Measurements from ENCODE around the gene POLR2I.

DNA sequence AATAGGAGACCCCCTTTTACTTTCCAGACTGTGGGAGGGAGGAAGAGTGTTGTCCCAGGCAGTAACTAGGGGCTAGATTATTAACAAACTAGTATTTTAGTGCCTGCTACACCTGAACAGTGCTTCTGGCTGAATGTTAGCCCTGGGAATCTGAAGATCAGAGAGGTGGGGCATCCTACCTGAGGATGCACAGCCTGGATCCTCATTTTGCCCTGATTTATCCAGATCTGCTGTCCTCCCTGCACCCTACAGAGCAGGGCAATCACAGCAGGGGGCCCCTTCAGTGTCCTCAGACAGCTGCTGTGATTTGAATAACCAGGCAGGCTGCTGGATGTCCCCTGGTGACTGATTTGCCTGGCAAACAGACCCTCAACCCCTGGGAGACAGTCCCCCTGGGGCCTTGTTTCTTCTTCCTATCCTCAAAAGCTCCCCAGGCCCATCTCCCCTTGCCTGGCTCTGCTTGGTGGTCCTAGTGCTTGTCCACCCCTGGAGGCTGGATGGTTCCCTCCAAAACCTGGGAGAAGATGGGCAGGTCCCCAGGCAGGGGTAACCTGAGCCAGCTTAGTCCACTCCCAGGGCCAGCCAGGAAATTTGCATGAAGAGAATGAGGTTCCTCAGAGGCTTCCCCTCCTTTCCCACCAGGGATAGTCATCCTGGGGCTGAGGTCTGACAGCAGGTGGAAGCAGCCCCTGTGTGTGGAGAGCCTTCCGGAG is 4.0 kb downstream of the POLR2I start, which contains the start of gene OVOL3:
- TF ChIP-seq, protein P1, sequence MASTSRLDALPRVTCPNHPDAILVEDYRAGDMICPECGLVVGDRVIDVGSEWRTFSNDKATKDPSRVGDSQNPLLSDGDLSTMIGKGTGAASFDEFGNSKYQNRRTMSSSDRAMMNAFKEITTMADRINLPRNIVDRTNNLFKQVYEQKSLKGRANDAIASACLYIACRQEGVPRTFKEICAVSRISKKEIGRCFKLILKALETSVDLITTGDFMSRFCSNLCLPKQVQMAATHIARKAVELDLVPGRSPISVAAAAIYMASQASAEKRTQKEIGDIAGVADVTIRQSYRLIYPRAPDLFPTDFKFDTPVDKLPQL (IDR thresholded peaks at IDR 0.05; ENCODE audit: extremely low read depth, insufficient read length): no peak
- TF ChIP-seq ZNF146 (CRISPR knock-in tag; IDR thresholded peaks at IDR 0.05; ENCODE audit: unreplicated experiment): no peak
- TF ChIP-seq STAT5B (CRISPR knock-in tag; IDR thresholded peaks at IDR 0.05): no peak
- no peak for TF ChIP-seq TARDBP (IDR thresholded peaks at IDR 0.05)
- TF ChIP-seq, protein P2, sequence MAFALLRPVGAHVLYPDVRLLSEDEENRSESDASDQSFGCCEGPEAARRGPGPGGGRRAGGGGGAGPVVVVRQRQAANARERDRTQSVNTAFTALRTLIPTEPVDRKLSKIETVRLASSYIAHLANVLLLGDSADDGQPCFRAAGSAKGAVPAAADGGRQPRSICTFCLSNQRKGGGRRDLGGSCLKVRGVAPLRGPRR (CRISPR knock-in tag; IDR thresholded peaks at IDR 0.05): no peak
- no peak for TF ChIP-seq GABPA (tag; conservative IDR thresholded peaks at IDR 0.05; ENCODE audit: low read depth)
- TF ChIP-seq TEAD4 (IDR thresholded peaks at IDR 0.05; ENCODE audit: low read length): no peak
- no peak for TF ChIP-seq TEAD4 (CRISPR knock-in tag; IDR thresholded peaks at IDR 0.05; ENCODE audit: borderline replicate concordance)
- TF ChIP-seq, protein P3, sequence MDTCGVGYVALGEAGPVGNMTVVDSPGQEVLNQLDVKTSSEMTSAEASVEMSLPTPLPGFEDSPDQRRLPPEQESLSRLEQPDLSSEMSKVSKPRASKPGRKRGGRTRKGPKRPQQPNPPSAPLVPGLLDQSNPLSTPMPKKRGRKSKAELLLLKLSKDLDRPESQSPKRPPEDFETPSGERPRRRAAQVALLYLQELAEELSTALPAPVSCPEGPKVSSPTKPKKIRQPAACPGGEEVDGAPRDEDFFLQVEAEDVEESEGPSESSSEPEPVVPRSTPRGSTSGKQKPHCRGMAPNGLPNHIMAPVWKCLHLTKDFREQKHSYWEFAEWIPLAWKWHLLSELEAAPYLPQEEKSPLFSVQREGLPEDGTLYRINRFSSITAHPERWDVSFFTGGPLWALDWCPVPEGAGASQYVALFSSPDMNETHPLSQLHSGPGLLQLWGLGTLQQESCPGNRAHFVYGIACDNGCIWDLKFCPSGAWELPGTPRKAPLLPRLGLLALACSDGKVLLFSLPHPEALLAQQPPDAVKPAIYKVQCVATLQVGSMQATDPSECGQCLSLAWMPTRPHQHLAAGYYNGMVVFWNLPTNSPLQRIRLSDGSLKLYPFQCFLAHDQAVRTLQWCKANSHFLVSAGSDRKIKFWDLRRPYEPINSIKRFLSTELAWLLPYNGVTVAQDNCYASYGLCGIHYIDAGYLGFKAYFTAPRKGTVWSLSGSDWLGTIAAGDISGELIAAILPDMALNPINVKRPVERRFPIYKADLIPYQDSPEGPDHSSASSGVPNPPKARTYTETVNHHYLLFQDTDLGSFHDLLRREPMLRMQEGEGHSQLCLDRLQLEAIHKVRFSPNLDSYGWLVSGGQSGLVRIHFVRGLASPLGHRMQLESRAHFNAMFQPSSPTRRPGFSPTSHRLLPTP (IDR thresholded peaks at IDR 0.05; ENCODE audit: borderline replicate concordance, extremely low read depth, insufficient read length): no peak
- no peak for TF ChIP-seq POLR2G (IDR thresholded peaks at IDR 0.05; ENCODE audit: low read depth, low read length)
- TF ChIP-seq SIX5 (IDR thresholded peaks at IDR 0.05; ENCODE audit: borderline replicate concordance in 1 of 2, insufficient read depth in 1 of 2, low read depth in 1 of 2, low read length in 2 of 2): no peak
- TF ChIP-seq, protein P4, sequence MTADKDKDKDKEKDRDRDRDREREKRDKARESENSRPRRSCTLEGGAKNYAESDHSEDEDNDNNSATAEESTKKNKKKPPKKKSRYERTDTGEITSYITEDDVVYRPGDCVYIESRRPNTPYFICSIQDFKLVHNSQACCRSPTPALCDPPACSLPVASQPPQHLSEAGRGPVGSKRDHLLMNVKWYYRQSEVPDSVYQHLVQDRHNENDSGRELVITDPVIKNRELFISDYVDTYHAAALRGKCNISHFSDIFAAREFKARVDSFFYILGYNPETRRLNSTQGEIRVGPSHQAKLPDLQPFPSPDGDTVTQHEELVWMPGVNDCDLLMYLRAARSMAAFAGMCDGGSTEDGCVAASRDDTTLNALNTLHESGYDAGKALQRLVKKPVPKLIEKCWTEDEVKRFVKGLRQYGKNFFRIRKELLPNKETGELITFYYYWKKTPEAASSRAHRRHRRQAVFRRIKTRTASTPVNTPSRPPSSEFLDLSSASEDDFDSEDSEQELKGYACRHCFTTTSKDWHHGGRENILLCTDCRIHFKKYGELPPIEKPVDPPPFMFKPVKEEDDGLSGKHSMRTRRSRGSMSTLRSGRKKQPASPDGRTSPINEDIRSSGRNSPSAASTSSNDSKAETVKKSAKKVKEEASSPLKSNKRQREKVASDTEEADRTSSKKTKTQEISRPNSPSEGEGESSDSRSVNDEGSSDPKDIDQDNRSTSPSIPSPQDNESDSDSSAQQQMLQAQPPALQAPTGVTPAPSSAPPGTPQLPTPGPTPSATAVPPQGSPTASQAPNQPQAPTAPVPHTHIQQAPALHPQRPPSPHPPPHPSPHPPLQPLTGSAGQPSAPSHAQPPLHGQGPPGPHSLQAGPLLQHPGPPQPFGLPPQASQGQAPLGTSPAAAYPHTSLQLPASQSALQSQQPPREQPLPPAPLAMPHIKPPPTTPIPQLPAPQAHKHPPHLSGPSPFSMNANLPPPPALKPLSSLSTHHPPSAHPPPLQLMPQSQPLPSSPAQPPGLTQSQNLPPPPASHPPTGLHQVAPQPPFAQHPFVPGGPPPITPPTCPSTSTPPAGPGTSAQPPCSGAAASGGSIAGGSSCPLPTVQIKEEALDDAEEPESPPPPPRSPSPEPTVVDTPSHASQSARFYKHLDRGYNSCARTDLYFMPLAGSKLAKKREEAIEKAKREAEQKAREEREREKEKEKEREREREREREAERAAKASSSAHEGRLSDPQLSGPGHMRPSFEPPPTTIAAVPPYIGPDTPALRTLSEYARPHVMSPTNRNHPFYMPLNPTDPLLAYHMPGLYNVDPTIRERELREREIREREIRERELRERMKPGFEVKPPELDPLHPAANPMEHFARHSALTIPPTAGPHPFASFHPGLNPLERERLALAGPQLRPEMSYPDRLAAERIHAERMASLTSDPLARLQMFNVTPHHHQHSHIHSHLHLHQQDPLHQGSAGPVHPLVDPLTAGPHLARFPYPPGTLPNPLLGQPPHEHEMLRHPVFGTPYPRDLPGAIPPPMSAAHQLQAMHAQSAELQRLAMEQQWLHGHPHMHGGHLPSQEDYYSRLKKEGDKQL (CRISPR knock-in tag; IDR thresholded peaks at IDR 0.05; ENCODE audit: borderline replicate concordance): no peak
- no peak for TF ChIP-seq EZH2 (IDR thresholded peaks at IDR 0.05; ENCODE audit: borderline replicate concordance, low read depth, low read length)
- no peak for TF ChIP-seq ZNF24 (IDR thresholded peaks at IDR 0.05)

All from K562 (cell line).